ENCODE results near the gene OR6N1.

GRCh38 chr1:158730453-158730852 is 41.5 kb downstream of the OR6N1 start:
- no peak for TF ChIP-seq CTCF (IDR thresholded peaks at IDR 0.05)
- TF ChIP-seq EP300 (IDR thresholded peaks at IDR 0.05): no peak
- no peak for TF ChIP-seq POLR2A (IDR thresholded peaks at IDR 0.05)
- TF ChIP-seq POLR2AphosphoS5 (IDR thresholded peaks at IDR 0.05): no peak
